ENCODE measurements around the gene ITGAX.

DNA sequence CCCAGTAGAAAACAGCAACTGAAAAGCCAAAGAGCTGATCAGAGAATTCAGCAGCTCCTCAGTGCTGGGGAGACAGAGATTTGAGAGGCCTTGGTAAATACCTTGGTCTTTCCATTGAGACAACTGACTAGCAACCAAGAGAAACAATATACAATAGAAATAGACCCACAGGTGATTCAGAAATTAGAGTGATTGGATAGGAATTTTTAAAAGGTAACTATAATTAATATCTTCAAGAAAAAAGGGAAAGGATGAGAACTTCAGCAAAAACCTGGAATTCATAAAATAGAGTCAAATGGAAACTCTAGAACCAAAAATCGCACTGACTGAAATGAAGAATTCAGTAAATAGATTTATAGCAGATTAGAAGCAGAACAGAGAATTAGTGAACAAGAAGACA is 32.5 kb upstream of the ITGAX start:
- TF ChIP-seq POLR2AphosphoS5 (IDR thresholded peaks at IDR 0.05; ENCODE audit: low read depth, low read length), result no peak
- TF ChIP-seq, protein P1, sequence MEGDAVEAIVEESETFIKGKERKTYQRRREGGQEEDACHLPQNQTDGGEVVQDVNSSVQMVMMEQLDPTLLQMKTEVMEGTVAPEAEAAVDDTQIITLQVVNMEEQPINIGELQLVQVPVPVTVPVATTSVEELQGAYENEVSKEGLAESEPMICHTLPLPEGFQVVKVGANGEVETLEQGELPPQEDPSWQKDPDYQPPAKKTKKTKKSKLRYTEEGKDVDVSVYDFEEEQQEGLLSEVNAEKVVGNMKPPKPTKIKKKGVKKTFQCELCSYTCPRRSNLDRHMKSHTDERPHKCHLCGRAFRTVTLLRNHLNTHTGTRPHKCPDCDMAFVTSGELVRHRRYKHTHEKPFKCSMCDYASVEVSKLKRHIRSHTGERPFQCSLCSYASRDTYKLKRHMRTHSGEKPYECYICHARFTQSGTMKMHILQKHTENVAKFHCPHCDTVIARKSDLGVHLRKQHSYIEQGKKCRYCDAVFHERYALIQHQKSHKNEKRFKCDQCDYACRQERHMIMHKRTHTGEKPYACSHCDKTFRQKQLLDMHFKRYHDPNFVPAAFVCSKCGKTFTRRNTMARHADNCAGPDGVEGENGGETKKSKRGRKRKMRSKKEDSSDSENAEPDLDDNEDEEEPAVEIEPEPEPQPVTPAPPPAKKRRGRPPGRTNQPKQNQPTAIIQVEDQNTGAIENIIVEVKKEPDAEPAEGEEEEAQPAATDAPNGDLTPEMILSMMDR (IDR thresholded peaks at IDR 0.05), result no peak
- TF ChIP-seq, protein P2, sequence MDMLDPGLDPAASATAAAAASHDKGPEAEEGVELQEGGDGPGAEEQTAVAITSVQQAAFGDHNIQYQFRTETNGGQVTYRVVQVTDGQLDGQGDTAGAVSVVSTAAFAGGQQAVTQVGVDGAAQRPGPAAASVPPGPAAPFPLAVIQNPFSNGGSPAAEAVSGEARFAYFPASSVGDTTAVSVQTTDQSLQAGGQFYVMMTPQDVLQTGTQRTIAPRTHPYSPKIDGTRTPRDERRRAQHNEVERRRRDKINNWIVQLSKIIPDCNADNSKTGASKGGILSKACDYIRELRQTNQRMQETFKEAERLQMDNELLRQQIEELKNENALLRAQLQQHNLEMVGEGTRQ (IDR thresholded peaks at IDR 0.05; ENCODE audit: borderline replicate concordance, low read depth, low read length), result no peak

Data from SK-N-SH (cell line).